Mucosa of stomach (tissue), 1 donor: ENCODE data around the gene SPCS2.
A peak's percentile ranks its signal among the peaks of the same experiment; 100 is the strongest.
"Not testable (repeated sequence)": the region's sequence is repeated elsewhere in the genome, so short reads cannot be mapped to it uniquely, and the experiment has no call there.

Experiments used
- H3K27me3 ChIP-seq: one replicate; pipeline ENCODE4 v1.7.0; 2013; ENCODE audit warnings: mild to moderate bottlenecking, low read length; ENCODE audit not compliant: control insufficient read depth, insufficient read depth
- H3K36me3 ChIP-seq: one replicate; pipeline ENCODE4 v1.7.0; 2013; ENCODE audit warnings: low read length; ENCODE audit not compliant: control insufficient read depth, insufficient read depth
- H3K4me1 ChIP-seq: one replicate; pipeline ENCODE4 v1.7.0; 2013; ENCODE audit warnings: mild to moderate bottlenecking, low read length; ENCODE audit not compliant: control insufficient read depth, insufficient read depth
- H3K4me3 ChIP-seq: one replicate; pipeline ENCODE4 v1.7.0; 2013; ENCODE audit warnings: low read length
- H3K9ac ChIP-seq: one replicate; pipeline ENCODE4 v1.7.0; 2013; ENCODE audit warnings: mild to moderate bottlenecking, low read length, moderate library complexity
- H3K9me3 ChIP-seq: one replicate; pipeline ENCODE4 v1.7.0; 2013; ENCODE audit warnings: mild to moderate bottlenecking, low read length, moderate library complexity; ENCODE audit not compliant: control insufficient read depth
- donor health status: Pancreatic carcinoma.

Gene SPCS2

DNA sequence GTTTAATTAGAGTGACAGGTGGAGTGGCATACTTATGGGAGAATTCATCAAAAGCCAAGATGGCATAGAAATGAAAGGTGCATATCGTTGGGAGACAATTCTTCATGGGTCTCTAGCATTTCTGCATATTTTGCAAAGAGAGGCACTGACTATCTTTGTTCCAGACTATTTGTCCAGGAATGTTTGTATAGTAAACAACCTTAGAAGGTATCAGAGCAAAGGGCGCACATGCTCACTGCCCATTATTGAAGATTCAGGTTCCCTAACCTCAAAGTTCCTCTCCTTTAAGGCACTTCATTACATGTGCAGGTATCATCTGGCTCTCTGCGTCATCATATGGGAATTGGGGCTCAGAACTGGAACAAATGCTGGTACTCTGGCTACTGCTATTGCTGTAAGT, 35.0 kb downstream of the SPCS2 start:
- Histone ChIP-seq H3K27me3 (no peaks in the 10 kb centered on the region), H3K9ac (no peak overlapping the region), H3K4me1 (peaks cover 11% of the 10 kb centered on the region), H3K36me3 (no peaks in the 10 kb centered on the region), H3K9me3 (no peaks in the 10 kb centered on the region), H3K4me3 (no peak overlapping the region)

DNA sequence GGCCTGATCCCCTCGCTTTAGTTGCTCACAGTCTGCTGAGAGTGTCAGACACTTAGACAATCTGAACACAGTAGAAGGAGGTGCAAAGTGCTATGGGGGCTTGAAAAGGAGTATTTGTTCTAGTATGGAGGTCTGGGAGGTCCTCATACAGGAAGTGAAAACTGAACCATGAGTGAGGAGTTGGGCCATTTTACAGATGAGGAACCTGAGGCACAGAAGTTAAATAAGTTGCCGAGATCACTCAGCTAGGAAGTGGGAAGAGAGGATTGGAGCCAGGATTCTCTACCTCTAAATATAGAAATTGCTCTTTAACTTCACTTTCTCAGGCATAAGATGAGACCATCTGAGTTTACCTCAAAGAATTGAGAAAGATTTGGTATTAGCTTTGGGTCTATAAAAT, 35.7 kb downstream of the SPCS2 start:
- Histone ChIP-seq H3K36me3 (no peaks in the 10 kb centered on the region), H3K9ac (no peak overlapping the region), H3K4me3 (no peak overlapping the region)

DNA sequence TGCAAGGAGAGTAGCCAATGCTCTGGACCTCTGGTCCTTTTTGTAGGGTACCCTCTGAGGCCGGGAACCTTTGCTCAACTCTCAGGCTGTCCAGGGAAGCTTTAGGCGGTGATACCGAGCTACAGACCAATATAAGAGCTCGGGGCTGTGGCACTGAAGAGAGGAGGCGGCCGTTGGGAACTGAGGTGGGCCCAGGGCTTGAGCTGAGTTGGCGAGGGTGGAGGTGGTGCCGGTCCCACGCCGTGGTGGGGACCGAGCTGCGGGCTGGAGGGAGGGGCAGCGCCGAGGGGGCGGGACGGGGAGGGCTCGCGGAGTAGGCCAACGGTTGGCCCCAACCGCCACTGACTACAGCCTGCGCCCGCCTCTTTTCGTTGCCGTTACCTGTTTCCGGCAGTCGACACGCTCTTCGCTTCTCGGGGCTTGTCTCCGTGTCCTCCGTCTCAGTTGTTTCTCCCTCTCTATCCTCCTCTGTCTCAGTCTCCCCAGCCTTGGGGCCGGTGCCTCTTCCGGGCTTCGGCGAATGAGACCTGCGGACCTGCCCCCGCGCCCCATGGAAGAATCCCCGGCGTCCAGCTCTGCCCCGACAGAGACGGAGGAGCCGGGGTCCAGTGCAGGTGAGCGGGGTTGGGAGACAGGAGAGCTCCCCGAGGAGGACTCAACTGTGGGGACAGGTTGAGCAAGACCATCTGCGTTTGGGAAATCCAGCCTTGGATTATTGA, 39.6 kb downstream of the SPCS2 start, which contains the start of gene NEU3:
NEU3 (plus strand) TSS at position 393 of the 719 bp plus-strand sequence; CDS start at position 521, 128 bp downstream.
- Histone ChIP-seq H3K9me3 (no peaks in the 10 kb centered on the region), H3K27me3 (no peaks in the 10 kb centered on the region), H3K36me3 (no peaks in the 10 kb centered on the region), H3K4me1 (peaks cover 17% of the 10 kb centered on the region), H3K4me3 (peak within 1 kb of the TSS; percentile 87), H3K9ac (peak within 1 kb of the TSS; percentile 76)

More for the DNA sequence above, 35.7 kb downstream of the SPCS2 start:
- Histone ChIP-seq H3K4me1 (peaks cover 14% of the 10 kb centered on the region), H3K9me3 (no peaks in the 10 kb centered on the region), H3K27me3 (no peaks in the 10 kb centered on the region)

DNA sequence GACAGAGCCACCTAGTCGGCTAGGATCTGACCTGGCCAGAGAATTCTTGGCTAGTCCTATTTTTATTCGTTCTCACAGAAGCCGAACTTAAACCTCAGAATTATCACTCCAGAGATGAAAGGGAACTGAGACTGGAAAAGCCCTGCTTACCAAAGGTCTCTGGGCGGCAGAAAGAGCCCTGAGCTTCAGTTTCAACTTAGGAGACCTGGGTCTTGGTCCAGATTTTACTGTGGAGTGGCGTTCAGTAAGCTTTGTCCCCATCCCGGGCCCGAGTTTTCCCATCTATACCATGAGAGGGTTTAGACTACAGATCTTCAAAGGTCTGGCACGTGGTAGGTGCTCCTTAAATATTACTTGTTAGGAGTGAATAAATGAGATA, 40.2 kb downstream of the SPCS2 start:
- H3K9me3 ChIP-seq = no peaks in the 10 kb centered on the region
- peak overlapping the region; percentile 87 for H3K4me3 ChIP-seq
- peaks cover 13% of the 10 kb centered on the region for H3K4me1 ChIP-seq
- H3K9ac ChIP-seq = peak overlapping the region; percentile 76
- H3K36me3 ChIP-seq = no peaks in the 10 kb centered on the region
- no peaks in the 10 kb centered on the region for H3K27me3 ChIP-seq

DNA sequence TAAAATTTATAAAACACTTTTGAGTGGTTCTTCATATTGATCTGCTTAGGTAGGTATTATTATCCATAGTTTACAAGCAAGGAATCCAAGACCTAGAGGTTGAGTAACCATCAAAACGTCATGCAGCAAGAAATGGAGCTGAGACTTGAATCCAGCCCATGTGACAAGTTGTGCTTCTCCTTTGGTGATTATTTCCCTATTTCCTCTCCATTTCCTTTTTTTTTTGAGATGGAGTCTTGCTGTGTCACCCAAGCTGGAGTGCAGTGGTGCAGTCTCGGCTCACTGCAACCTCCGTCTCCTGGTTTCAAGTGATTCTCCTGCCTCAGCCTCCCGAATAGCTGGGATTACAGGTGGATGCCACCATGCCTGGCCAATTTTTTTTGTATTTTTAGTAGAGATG, 41.1 kb downstream of the SPCS2 start:
- peaks cover 11% of the 10 kb centered on the region for H3K4me1 ChIP-seq
- H3K9me3 ChIP-seq, H3K36me3 ChIP-seq, H3K4me3 ChIP-seq, H3K27me3 ChIP-seq, H3K9ac ChIP-seq: not testable (repeated sequence)

DNA sequence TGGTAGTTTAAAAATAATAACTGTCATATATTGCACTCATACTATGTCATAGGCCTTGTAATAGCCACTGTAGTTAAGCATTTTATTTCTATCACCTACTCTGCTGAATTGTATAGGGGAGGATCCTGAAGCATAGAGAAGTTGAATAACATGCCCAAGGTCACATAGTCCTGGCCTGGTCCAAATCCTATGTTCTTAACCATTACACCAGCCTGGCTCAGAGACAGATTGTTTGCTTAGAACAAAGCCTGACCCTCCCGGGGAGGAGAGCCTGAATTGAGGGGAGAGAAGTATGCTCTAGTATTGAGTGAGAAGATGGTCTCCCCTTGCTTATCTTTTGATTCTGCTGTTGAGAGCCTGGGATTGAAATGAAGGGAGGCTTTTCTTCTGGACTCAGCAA, 41.9 kb downstream of the SPCS2 start:
- Histone ChIP-seq H3K9me3 (no peaks in the 10 kb centered on the region), H3K4me1 (peaks cover 11% of the 10 kb centered on the region), H3K27me3 (no peaks in the 10 kb centered on the region), H3K36me3 (peaks cover 4% of the 10 kb centered on the region), H3K9ac (no peak overlapping the region), H3K4me3 (no peak overlapping the region)

DNA sequence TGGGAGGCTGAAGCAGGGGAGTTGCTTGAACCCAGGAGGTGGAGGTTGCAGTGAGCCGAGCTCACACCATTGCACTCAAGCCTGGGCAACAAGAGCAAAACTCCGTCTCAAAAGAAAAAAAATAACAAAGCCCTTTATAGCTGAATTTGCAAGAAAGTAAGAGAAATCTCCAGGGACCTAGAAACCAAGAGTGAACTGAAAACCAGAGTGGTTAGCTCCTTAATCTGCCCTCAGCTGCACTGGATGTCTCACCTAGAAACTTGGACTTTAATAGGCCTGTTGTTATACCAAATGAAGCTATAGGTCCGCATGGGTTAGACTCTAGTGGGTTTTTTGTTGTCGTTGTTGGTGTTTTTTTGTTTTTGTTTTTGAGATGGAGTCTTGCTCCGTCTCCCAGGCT, 43.8 kb downstream of the SPCS2 start:
- Histone ChIP-seq H3K9me3 (no peaks in the 10 kb centered on the region), H3K4me3 (no peak overlapping the region), H3K4me1 (peaks cover 11% of the 10 kb centered on the region), H3K27me3 (no peaks in the 10 kb centered on the region), H3K36me3 (peaks cover 4% of the 10 kb centered on the region), H3K9ac (no peak overlapping the region)

DNA sequence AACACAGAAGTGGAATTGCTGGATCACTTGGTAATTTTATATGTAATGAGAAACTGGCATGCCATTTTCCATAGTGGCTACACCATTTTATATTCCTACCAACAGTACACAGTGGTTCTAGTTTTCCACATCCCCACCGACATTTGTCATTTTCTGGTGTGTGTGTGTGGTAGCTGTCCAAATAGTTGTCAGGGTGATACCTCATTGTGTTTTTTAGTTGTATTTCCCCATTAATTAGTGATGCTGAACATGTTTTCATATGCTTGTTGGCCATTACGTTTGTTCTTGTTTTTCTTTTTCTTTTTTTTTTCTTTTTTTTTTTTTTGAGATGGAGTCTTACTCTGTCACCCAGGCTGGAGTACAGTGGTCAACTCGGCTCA, 51.9 kb downstream of the SPCS2 start:
- Histone ChIP-seq H3K36me3 (peaks cover 6% of the 10 kb centered on the region), H3K9me3 (no peaks in the 10 kb centered on the region), H3K4me3 (no peak overlapping the region), H3K27me3 (no peaks in the 10 kb centered on the region), H3K4me1 (no peaks in the 10 kb centered on the region), H3K9ac (no peak overlapping the region)

DNA sequence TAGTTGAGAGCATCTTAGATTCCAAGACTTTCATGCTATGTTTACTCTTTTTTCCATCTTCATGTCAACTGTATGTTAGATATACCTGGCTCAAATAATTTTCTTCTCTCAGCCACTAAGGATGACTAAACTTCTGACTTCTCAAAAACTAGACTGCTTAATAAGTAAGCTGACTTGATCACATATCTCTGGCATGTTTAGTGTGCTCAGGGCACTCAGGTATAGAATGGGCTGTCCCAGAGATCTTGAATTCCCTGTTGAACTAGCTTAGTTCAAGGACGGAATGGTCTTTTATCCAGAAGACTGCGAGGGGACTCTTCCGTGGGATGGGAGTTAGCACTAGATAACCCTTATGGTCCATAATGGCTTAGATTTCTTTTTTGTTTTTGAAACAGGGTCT, 52.6 kb downstream of the SPCS2 start:
- H3K27me3 ChIP-seq = no peaks in the 10 kb centered on the region
- H3K9me3 ChIP-seq = no peaks in the 10 kb centered on the region
- peaks cover 8% of the 10 kb centered on the region for H3K36me3 ChIP-seq
- no peak overlapping the region for H3K9ac ChIP-seq
- no peaks in the 10 kb centered on the region for H3K4me1 ChIP-seq
- H3K4me3 ChIP-seq = no peak overlapping the region

DNA sequence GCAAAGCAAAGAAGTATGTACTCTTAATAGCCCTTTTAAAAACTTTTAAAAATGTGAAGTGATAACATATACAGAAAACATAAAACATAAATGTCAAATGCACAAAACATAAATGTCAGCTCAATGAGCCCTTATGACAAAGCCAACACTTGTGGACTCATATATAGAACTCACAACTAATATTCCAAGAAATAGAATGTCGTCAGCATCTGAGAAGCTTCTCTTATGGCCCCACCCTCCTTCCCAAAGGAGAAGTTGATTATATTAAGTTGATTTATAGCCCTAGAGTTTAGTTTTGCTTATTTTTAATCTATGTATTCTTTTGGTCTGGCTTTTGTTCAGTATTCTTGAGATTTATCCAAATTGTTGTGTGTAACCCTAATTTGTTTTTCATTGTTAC, 53.5 kb downstream of the SPCS2 start:
- H3K9me3 ChIP-seq = no peaks in the 10 kb centered on the region
- H3K4me1 ChIP-seq = no peaks in the 10 kb centered on the region
- no peaks in the 10 kb centered on the region for H3K27me3 ChIP-seq
- H3K36me3 ChIP-seq = peaks cover 8% of the 10 kb centered on the region
- H3K4me3 ChIP-seq = no peak overlapping the region
- H3K9ac ChIP-seq = no peak overlapping the region

DNA sequence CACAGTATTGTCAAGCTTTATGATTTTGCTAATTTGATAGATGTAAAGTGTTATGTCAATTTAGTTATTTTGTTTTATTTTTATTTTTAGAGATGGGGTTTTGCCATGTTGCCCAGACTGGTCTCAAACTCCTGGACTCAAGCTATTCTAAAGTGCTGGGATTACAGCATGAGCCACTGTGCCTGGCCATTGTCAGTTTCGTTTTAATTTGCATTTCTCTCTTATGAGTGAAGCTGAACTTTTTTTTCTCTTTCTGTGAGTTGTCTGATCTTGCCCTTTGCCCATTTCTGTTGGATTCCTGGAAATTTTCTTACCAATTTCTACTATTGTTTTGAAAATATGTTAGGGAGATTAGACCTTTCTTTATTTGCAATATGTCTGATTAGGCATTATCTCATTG, 55.1 kb downstream of the SPCS2 start:
- H3K4me3 ChIP-seq = no peak overlapping the region
- H3K9me3 ChIP-seq = no peaks in the 10 kb centered on the region
- H3K27me3 ChIP-seq = no peaks in the 10 kb centered on the region
- H3K36me3 ChIP-seq = peaks cover 8% of the 10 kb centered on the region
- H3K9ac ChIP-seq = no peak overlapping the region
- H3K4me1 ChIP-seq = no peaks in the 10 kb centered on the region

DNA sequence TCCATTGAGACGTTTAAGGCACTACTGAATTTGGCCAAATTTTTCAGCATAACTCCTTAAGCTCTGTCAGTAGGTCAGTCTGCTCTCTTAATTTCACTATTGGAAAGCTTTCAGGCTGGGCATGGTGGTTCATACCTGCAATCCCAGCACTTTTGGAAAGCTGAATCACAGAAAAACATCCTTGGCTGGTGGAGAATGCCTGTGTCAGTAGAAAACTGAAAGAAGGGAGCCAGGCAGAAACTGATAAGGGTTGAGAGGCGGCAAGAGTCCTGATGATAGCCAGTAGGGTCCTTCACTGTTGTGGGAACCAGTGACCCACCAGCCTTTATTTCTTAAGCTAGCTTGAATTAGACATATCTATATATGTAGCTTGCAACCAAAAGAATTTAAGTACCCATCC, 62.3 kb downstream of the SPCS2 start:
- H3K4me1 ChIP-seq = no peaks in the 10 kb centered on the region
- H3K27me3 ChIP-seq = no peaks in the 10 kb centered on the region
- H3K9me3 ChIP-seq = no peaks in the 10 kb centered on the region
- H3K9ac ChIP-seq = no peak overlapping the region
- H3K4me3 ChIP-seq = no peak overlapping the region
- H3K36me3 ChIP-seq = no peaks in the 10 kb centered on the region

DNA sequence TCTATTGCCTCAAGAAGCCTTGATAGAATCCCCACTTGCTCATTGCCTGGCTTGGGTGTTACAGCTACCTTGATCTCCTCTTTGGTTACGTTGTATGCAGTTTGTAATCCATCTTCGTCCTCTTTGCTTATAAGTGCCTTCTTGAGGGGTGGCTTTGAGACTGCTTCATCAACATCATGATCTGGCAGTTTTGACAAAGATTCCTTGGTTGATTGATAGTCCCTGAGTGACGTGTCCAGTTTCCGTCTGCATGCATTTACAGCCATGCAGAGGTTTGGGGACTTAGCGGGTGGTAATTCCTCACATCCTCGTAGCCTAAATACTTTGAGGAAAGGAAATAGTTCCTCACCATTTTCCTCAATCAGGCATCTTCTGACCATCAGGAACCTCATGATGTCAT, 62.8 kb downstream of the SPCS2 start:
- H3K4me1 ChIP-seq = no peaks in the 10 kb centered on the region
- H3K9ac ChIP-seq = no peak overlapping the region
- H3K27me3 ChIP-seq = no peaks in the 10 kb centered on the region
- no peaks in the 10 kb centered on the region for H3K36me3 ChIP-seq
- H3K9me3 ChIP-seq = no peaks in the 10 kb centered on the region
- no peak overlapping the region for H3K4me3 ChIP-seq
